Inflammatory macrophage treated with lipopolysaccharide for 1 hour (primary cell): ENCODE results near the gene GIPC3.
A peak's percentile ranks its signal among the peaks of the same experiment; 100 is the strongest.

Experiments
- DNase-seq, 2 donors: peaks; one replicate each; pipeline ENCODE4 v3.0.0-alpha.2; 2020 to 2022

GIPC3 gene

DNA sequence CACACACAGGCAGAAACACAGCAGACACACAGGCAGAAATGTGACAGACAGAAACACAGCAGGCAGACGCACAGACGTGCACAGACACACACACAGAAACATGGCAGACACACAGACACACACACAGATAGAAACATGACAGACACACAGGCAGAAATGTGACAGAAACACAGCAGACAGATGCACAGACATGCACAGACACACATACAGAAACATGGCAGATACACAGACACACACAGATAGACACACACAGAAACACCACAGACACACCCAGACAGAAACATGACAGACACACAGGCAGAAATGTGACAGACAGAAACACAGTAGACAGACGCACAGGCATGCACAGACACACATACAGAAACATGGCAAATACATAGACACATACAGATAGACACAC, 20.1 kb downstream of the GIPC3 start:
- DNase-seq: no peak

DNA sequence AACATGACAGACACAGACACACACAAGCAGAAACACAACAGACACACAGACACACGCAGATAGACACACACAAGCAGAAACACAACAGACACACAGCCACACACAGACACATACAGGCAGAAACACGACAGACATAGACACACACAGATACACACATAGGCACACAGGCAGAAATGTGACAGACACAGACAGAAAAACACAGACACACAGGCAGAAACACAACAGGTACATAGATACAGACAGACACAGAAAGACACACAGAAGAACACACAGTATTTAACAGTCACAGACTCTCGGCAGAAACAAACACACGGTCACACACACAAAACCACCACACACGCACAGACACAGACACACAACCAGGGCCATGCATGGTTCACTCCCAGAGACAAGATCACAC, 20.5 kb downstream of the GIPC3 start:
- DNase-seq: no peak

DNA sequence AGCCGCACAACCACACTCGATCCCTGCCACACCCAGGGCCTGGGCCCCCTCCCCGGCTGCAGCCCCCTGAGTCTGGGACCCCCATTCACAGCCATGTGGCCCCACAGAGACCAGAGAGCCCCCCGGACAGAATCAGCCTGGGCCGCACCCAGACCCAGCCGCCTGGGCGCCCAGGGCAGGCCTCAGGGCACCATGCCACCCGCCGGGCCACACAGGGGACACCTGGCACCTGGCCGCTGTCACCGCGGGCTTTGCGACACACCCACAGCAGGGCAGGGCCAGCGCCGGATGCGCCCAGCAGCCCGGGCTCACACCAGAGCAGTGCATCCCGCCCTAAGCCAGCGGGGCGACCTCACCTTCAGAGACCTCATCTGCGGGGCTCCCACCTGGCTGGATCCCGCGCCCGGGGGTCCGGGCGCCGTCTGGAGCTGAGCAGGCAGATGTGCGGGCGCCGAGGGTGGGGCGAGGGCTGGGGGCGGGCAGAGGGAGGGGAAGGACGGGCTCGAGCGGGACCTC, 21.0 kb downstream of the GIPC3 start:
- DNase-seq: no peak

GRCh38 chr19:3606690-3607289, 21.5 kb downstream of the GIPC3 start, which contains the start of gene TBXA2R:
TSS of gene TBXA2R (minus strand) at chr19:3606875. CDS start at chr19:3600634, 6,241 bp downstream.
- peak; percentile 41 to 59 for DNase-seq

DNA sequence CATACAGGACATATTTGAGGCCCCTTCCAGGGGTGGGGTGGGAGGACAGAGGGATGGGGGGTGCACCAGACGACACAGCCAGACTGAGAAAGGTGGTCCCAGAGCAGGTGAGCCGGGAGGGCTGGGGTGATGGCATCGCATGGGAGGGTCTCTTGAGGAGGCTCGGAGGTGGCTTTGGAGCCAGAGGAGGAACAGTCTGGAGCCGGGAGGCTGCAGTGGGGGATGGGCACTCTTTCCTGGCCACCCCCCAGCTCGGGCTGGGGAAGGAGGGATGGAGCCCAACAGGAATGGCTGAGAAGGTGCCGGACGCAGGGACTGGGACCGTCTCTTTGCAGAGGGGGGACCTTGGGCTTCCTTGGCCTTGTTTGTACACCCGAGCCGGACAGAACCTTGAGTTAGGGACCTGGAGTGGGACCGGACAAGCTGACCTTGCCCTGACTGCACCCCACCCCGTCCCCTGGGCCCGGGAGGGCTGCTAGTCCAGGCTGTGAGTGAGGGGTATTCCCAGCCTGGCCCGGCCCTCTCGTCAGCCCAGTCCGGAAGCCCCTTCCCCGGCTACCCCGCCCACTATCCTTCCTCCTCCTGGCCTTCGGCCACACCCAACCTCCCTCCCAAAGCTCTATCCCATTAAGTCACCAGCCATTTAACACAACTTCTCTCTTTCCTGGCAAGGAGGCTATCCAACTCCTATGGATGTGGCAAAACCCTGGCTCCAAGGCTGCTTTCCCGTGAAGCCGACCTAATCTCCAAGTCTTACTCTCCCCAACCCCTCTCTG, 22.2 kb downstream of the GIPC3 start:
- peak; percentile 49 to 54 for DNase-seq

- DNase-seq: no peak
Measured at GRCh38 chr19:3608079-3608641, 22.9 kb downstream of the GIPC3 start.

GRCh38 chr19:3608750-3609322, 23.6 kb downstream of the GIPC3 start:
- DNase-seq: no peak

DNA sequence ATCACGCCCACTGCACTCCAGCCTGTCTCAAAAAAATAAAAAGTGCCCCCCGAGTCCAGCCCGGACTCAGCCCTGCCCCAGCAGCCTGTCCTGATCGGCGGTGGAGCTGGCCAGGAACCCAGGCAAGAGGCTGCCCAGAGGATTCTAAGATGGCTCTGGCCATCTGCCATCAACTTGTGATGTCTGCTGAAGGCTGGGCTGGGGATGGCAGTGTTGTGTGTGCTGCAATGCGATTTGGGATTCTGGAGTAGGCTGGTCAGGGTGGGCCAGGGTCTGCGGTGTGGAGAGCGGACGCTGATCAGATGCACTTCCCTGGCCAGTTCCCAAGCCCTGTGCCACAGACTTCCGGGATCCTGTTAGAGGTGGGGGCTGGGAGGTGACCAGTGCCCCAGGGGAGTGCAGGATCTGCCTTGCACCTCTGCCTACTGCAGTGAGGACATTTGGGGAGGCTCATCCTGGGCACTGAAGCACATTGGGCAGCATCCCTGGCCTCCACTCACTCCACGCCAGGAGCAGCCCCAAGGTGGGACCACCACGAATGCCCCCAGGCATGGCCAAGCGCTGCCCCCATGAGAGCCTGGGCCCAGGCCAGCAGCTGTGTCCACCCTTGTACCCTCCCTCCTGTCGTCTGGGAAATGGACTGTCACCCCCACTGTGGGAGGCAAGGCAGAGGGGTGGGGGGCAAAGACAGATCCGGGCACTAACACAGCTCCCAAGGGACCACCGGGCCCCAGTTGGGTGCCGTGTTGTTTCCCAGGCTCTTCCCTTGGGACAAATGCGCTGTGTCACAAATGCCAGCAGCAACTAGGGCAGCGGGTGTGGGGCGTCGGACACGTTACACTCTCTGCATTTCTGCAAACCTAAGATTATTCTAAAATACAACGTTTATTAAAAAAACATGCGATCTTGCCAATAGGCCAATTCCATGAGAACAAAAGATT, 24.8 kb downstream of the GIPC3 start:
- no peak for DNase-seq

- no peak for DNase-seq
Measured at GRCh38 chr19:3610745-3611717, 25.8 kb downstream of the GIPC3 start.

DNA sequence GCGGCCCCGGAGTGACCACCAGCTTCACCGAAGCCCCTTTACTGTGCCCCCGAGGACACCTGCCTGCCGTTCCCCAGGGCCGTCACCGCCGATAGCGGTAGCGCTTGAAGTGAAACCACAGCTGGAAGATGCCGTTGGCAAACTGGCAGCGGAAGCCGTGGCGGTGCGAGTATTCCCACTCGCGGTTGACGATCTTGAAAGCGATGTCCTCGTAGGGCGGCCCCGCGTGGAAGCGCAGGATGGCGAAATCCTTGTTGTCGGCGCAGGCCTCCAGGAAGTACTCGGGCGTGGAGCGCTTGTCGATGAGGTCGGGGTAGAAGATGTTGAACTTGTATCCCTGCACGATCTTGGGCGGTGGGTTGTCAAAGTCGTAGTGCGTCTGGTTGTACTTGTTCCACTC, 26.6 kb downstream of the GIPC3 start:
- no peak for DNase-seq

GRCh38 chr19:3612330-3612729, 27.1 kb downstream of the GIPC3 start:
- no peak for DNase-seq

GRCh38 chr19:3612901-3613741, 27.8 kb downstream of the GIPC3 start:
- DNase-seq: no peak

DNA sequence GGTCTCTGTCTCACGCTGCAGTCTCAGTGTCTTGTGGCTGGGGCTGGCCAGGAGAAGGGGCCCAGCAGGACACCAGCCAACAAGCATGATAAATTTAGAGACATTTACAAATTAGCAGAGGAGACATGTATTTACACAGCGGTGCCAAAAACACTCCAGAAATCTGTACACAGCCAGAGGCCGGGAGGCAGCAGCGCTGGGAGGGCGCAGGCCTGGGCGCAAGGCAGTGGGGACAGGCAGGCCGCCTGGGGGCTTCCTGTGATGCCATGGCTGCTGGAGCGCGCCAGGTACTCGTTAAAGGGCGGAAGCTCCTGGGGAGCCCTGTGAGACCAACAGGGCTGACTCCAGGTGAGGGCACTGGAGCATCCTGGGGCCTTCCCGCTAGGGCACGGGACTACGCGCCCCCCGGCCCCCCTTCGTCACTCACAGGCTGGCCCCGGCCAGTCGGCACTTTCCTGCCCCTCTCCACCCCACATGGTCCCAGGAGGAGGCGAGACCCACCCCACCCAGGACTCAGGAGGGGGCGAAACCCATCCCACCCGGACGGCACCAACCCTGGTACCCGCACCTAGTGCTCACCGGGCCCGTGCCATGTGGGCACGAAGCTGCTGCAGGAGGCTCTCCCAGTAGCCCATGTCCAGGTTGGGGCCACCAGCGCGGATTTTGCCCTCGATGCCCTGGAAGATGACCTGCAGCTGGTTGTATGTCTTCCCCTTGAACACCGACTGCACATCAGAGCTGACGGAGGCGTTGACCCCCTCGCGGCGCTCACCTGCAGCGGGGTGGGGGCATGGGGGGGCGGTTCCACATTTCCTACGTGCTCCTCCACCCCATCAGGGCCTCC, 28.8 kb downstream of the GIPC3 start:
- DNase-seq: no peak

- DNase-seq: no peak
Measured at GRCh38 chr19:3614858-3615505, 29.7 kb downstream of the GIPC3 start.

DNA sequence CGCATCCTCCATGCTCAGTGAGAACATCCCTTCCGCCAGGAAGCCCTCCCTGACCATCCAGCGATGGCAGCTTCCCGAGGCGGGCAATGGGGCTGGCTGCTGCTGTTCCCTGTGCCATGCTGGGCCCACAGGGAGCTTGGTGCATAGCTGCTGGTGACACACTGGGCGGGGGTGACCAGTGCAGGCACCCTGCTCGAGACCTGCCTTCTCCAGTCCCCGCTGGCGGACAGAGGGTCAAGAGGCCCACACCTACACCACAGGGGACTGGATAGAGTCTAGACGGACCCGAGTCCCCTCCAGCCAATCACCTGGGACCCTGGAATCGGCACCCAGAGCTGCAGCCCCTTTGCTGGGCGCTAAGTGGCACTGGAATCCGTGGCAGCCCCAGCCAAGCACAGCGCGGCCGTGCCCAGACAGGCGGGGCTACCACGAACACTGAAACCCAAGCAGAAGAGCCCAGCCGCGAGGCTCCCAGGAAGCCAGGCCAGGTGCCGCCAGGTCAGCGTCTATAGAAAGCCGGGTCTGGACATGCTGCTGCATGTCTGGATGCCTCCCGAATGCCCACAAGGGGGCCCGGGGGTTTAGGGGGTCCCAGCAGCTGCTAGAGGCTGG, 30.4 kb downstream of the GIPC3 start:
- DNase-seq: no peak

DNA sequence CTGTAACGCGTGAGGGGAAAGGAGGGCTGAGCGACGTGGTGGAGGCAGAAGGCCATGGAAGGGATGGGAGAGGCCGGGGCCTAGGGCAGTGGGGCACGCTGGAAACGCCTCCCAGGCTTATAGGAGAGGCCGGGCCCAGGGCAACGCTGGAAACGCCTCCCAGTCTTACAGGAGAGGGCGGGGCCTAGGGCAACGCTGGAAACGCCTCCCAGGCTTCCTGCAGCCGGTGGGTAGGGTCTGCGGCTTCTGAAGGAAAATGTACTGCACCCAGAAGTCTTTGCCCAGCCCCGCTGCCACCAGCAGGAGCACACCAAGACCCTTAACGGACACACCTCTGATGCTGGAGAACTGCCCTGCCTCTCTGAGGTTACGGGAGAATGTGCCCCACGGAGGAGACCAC, 32.2 kb downstream of the GIPC3 start:
- no peak for DNase-seq

DNA sequence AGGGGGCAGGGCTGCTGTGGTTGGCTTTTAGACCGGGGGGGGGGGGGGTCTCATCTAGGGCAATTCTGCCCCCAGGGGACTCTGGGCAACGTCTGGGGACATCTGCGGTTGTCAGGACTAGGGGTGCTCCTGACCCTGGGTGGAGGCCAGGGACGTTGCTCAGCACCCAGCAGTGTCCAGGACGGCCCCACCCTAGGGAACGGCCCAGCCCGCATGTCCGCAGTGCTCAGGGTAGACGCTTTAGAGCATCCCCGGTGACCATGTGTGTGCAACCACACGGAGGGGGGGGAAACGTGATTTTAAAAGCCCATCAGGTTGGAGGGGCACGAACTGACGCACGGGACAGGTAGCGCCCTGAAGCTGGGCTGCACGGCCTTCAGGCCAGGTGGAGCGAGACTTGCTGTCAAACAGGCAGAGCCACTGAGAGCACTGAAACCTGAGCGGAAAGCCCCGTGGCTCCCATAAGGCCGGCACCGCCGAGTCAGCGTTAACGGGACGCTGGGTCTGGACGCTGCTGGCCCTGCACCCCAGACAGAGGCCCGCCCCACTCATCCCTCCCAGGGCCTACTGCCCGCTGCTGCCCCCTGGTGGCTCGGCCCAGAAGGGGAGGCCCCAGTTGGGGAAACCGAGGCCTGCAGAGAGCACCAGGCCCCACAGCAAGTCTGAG, 33.0 kb downstream of the GIPC3 start:
- DNase-seq: peak; percentile 27 to 76
